Activated CD8-positive, alpha-beta T cell treated with anti-CD3 and anti-CD28 coated beads, Interleukin-2, amount 10 ng/mL, durations not matched to agents 7 days and 5 days (primary cell): ENCODE data around the gene MIPOL1. TPM values are rescaled to one million over a fixed set of nuclear protein-coding genes. Genes with fewer than 3 reads are reported as not detected.

Source experiments
- ATAC-seq: fragments of 150-1000 bp; cut with Tn5 transposase; one replicate; pipeline ENCODE4 v1.10.0; 2021; ENCODE audit warnings: moderate library complexity
- CTCF ChIA-PET: fragments of 350-600 bp; sonication (Branson Sonifier 250); formaldehyde crosslinking; loops from one replicate; lab custom pipeline; 2021; ENCODE audit warnings: antibody characterized with exemption; lab: Charles Lee
- POLR2A ChIA-PET: fragments of 350-600 bp; sonication (Branson Sonifier 250); formaldehyde crosslinking; loops from one replicate; lab custom pipeline; 2021; ENCODE audit warnings: antibody characterized with exemption; lab: Charles Lee
- DNase-seq: peaks from one replicate; pipeline ENCODE4 v3.0.0-alpha.2; 2020
- H3K27ac Mint-ChIP-seq: one replicate; pipeline ENCODE4 v1.8.0; 2021; ENCODE audit warnings: mild to moderate bottlenecking, mixed read lengths
- H3K27me3 Mint-ChIP-seq: one replicate; pipeline ENCODE4 v1.8.0; 2021; ENCODE audit warnings: low read depth, mixed read lengths
- H3K36me3 Mint-ChIP-seq: one replicate; pipeline ENCODE4 v1.8.0; 2021; ENCODE audit warnings: low read depth, mixed read lengths
- H3K4me1 Mint-ChIP-seq: one replicate; pipeline ENCODE4 v1.8.0; 2021; ENCODE audit warnings: low read depth, mixed read lengths
- H3K4me3 Mint-ChIP-seq: one replicate; pipeline ENCODE4 v1.8.0; 2021; ENCODE audit warnings: mild to moderate bottlenecking, mixed read lengths
- H3K9me3 Mint-ChIP-seq: one replicate; pipeline ENCODE4 v1.8.0; 2022; ENCODE audit warnings: mixed read lengths; ENCODE audit not compliant: insufficient read depth
- total RNA-seq, 2 experiments: library from RNA; stranded (reverse); gene quantifications; one replicate each; pipeline ENCODE4 v1.2.3, GENCODE V29; 2021

MIPOL1 gene
- total RNA-seq, 2 experiments from 2014 or later = not detected

DNA sequence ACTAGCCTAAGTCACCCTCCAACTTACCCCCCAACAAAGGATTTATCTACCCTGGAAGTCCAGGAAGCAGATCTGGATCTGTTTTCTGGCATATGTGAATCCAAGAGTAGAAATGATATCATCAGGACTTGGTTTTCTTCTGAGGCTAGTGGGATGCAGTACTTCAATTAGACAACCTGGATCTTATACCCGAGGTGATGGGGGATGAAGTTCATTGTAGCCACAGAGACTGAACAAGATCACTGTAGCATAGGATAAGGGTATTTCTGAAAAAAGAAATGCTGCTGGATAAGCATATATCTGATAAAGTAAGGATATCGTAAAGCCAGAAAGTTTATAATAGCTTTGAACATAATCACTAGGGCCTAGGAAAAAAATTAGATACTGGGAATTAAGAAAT lies 222.9 kb downstream of the MIPOL1 start:
- H3K36me3 Mint-ChIP-seq = no peaks in the 10 kb centered on the region
- CTCF ChIA-PET = no interaction called here
- H3K4me3 Mint-ChIP-seq = no peak overlapping the region
- POLR2A ChIA-PET = no interaction called here
- DNase-seq (no peak), ATAC-seq (no peak)
- H3K9me3 Mint-ChIP-seq = no peaks in the 10 kb centered on the region
- no peak overlapping the region for H3K27ac Mint-ChIP-seq
- no peaks in the 10 kb centered on the region for H3K27me3 Mint-ChIP-seq
- no peaks in the 10 kb centered on the region for H3K4me1 Mint-ChIP-seq

DNA sequence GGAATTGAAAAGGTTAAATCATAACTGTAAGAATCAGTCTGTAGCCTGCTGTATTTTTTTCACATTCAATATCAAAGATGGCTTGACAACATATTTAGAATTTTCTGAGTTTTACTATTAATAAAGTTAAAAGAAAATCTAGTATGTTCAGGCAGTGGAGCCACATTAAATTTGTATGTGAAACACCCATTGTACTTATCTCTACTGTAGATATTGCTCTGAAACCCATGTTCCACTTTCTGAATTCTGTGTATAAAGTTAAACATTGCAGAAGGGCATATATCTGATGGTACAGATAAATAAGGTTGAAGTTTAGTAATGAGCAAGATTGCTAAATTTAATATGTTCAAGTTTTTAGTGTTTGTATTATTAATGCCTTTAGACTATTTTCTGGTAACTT lies 224.6 kb downstream of the MIPOL1 start:
- ChIA-PET CTCF (no interaction called here), POLR2A (no interaction called here)
- H3K36me3 Mint-ChIP-seq = no peaks in the 10 kb centered on the region
- DNase-seq (no peak), ATAC-seq (no peak)
- no peaks in the 10 kb centered on the region for H3K27me3 Mint-ChIP-seq
- H3K27ac Mint-ChIP-seq = no peak overlapping the region
- no peak overlapping the region for H3K4me3 Mint-ChIP-seq
- H3K9me3 Mint-ChIP-seq = no peaks in the 10 kb centered on the region
- no peaks in the 10 kb centered on the region for H3K4me1 Mint-ChIP-seq

DNA sequence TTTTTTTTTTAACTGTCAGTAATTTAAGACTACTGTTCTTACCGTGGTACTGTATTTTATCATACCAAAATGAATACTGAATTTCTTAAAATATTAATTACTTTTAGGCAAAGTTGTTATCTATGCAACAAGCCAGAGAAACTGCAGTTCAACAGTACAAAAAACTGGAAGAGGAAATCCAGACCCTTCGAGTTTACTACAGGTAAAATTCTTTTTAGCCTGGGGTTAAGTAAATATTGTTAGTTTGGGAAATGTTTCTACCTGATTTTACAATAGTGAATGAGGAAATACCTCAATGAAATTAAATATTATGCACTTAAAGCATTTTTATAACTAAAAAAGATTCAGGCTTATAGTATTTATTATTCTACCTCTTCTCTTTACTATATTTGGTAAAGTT lies 225.0 kb downstream of the MIPOL1 start:
- ATAC-seq = no peak
- POLR2A ChIA-PET = no interaction called here
- no peaks in the 10 kb centered on the region for H3K4me1 Mint-ChIP-seq
- CTCF ChIA-PET = no interaction called here
- H3K27ac Mint-ChIP-seq = no peak overlapping the region
- H3K27me3 Mint-ChIP-seq = no peaks in the 10 kb centered on the region
- no peaks in the 10 kb centered on the region for H3K36me3 Mint-ChIP-seq
- H3K9me3 Mint-ChIP-seq = no peaks in the 10 kb centered on the region
- DNase-seq = no peak
- no peak overlapping the region for H3K4me3 Mint-ChIP-seq

DNA sequence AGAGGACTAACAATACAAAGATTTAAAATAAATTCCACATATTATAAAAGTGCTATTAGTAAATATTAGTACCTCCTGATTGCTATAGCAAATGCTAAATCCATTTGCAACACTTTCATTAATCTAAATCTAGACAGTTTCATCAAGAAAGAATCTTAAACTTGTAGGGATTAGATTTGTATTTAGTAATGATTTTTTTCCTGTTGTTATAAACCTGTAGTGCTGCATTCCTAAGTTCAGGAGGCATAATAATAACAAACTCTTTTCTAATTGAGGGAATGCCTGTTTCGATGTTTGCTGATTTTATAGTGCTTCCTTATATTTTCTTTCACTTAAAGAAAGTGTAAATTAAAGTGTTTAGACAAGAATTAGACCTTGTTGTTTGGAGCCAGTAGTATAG lies 231.2 kb downstream of the MIPOL1 start:
- H3K27ac Mint-ChIP-seq = no peak overlapping the region
- ATAC-seq = no peak
- no peak for DNase-seq
- POLR2A ChIA-PET = no interaction called here
- H3K36me3 Mint-ChIP-seq = no peaks in the 10 kb centered on the region
- CTCF ChIA-PET = no interaction called here
- H3K9me3 Mint-ChIP-seq = peaks cover 5% of the 10 kb centered on the region
- H3K27me3 Mint-ChIP-seq = no peaks in the 10 kb centered on the region
- H3K4me1 Mint-ChIP-seq = no peaks in the 10 kb centered on the region
- H3K4me3 Mint-ChIP-seq = no peak overlapping the region

DNA sequence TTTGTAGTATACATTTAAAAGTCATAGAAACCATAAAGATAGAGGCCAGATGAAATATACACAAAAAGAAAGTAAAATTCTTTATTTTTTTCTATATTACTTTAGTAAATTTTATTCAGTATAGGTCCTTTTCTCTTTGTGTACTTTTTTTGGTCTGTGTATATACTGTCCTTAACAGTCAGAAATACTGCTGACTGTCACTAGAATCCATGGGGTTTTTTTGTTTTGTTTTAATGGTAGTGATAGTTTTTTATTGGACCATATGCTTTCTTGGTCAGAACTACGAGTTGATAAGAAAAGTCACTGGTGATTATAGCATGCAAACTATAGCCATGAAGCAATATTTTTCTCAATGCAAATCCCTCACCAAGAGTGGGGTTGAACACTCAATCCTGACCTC lies 231.9 kb downstream of the MIPOL1 start:
- ATAC-seq (no peak), DNase-seq (no peak)
- Mint-ChIP-seq H3K4me1 (no peaks in the 10 kb centered on the region), H3K27me3 (no peaks in the 10 kb centered on the region), H3K9me3 (peaks cover 5% of the 10 kb centered on the region), H3K27ac (no peak overlapping the region), H3K36me3 (no peaks in the 10 kb centered on the region), H3K4me3 (no peak overlapping the region)
- CTCF ChIA-PET = no interaction called here
- POLR2A ChIA-PET = no interaction called here

DNA sequence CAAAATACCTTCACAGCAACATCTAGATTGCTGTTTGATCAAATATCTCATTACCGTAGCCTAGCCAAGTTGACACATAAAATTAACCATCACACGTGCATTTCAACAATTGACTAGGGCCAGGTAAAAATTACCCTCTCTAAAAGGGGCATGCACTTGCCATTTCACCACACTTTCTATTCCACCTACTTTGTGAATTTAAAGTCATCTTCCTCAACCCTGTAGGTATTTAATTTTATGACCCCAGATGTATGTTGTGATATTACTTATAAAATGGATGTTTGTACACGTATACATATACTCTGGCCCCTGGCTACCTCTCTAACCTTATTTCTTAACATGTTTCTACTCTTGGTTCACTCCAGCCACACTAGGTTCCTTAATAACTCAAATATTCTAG lies 237.1 kb downstream of the MIPOL1 start:
- Mint-ChIP-seq H3K27ac (no peak overlapping the region), H3K9me3 (peaks cover 5% of the 10 kb centered on the region), H3K27me3 (no peaks in the 10 kb centered on the region), H3K4me3 (no peak overlapping the region), H3K4me1 (no peaks in the 10 kb centered on the region), H3K36me3 (no peaks in the 10 kb centered on the region)
- POLR2A ChIA-PET = no interaction called here
- CTCF ChIA-PET = no interaction called here
- no peak for DNase-seq
- ATAC-seq = no peak

DNA sequence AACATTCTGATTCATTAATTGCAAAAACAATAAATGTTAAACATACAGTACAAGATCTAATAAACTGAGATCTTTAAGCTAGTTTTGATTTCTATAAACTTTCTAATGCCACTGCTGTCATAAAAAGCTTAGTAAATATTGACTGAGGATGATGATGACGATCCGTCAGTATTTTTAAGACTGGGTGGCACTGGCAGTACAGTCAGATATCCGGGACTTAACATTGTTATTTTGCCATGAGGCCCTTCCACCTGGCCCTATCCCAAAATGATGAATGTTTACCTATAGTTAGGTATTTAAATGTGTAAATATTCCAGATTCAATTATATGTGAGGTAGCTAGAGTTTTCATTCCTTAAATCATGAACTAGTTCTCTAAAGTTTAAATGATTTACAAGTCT lies 238.8 kb downstream of the MIPOL1 start:
- DNase-seq (no peak), ATAC-seq (no peak)
- ChIA-PET POLR2A (no interaction called here), CTCF (no interaction called here)
- H3K4me3 Mint-ChIP-seq = no peak overlapping the region
- peaks cover 5% of the 10 kb centered on the region for H3K9me3 Mint-ChIP-seq
- no peak overlapping the region for H3K27ac Mint-ChIP-seq
- H3K27me3 Mint-ChIP-seq = no peaks in the 10 kb centered on the region
- H3K36me3 Mint-ChIP-seq = no peaks in the 10 kb centered on the region
- H3K4me1 Mint-ChIP-seq = no peaks in the 10 kb centered on the region

DNA sequence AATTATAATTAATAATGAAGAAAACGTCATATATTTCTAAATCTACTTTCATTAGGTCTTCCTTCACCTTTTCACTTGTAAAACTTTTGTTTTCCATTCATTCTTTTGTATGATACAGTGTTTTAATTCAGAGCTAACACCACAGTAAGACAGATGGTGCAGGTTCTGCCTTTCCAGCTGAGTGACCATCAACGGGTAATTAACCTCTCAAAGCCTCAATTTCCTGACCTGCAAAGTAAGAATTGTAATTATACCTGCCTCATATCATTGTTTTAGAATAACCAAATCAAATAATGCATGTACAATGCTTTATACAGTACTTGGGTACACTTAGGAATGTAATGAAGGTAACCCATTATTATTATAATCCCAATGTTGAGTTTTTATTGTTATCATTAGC lies 239.8 kb downstream of the MIPOL1 start:
- Mint-ChIP-seq H3K27ac (no peak overlapping the region), H3K36me3 (no peaks in the 10 kb centered on the region), H3K27me3 (no peaks in the 10 kb centered on the region), H3K4me1 (no peaks in the 10 kb centered on the region), H3K9me3 (no peaks in the 10 kb centered on the region), H3K4me3 (no peak overlapping the region)
- DNase-seq = no peak
- POLR2A ChIA-PET = no interaction called here
- ATAC-seq = no peak
- CTCF ChIA-PET = no interaction called here

DNA sequence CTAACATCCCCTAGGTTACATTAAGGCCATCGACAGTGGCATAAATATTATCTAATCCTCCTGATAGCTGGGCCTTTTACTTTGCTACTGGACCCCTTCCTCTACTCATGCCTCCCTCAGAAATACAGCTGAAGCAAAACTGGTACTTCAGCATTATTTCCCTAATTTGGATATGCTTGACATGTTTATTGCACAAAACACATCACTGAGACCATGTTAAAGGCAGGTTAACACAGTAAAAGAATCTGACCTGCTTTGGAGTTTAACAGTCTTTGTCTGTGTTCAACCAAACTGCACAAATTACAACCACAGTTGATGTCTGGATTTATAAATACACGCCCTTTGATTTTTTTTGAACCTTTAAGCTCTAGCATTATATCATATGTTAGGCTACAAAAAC lies 240.7 kb downstream of the MIPOL1 start:
- CTCF ChIA-PET = no interaction called here
- no peaks in the 10 kb centered on the region for H3K4me1 Mint-ChIP-seq
- POLR2A ChIA-PET = no interaction called here
- H3K36me3 Mint-ChIP-seq = no peaks in the 10 kb centered on the region
- H3K4me3 Mint-ChIP-seq = no peak overlapping the region
- H3K27me3 Mint-ChIP-seq = no peaks in the 10 kb centered on the region
- no peaks in the 10 kb centered on the region for H3K9me3 Mint-ChIP-seq
- no peak for DNase-seq
- no peak for ATAC-seq
- no peak overlapping the region for H3K27ac Mint-ChIP-seq

DNA sequence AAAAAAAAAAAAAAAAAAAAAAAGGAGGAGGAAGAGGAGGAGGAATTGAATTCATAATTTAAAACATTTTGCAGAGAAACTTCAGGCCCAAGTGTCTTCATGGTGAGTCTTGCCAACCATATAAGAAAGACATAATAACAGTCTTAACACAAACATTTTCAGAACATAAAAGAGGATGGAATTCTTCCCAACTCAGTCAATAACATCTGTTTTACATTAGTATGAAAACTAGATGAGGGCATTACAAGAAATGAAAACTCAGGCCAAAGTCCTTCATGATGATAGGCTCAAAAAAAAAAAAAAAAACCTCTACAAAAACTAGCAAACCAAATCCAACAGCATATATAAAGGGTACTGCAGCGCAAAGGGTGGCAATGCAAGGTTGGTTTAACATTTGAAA lies 245.7 kb downstream of the MIPOL1 start:
- CTCF ChIA-PET = no interaction called here

DNA sequence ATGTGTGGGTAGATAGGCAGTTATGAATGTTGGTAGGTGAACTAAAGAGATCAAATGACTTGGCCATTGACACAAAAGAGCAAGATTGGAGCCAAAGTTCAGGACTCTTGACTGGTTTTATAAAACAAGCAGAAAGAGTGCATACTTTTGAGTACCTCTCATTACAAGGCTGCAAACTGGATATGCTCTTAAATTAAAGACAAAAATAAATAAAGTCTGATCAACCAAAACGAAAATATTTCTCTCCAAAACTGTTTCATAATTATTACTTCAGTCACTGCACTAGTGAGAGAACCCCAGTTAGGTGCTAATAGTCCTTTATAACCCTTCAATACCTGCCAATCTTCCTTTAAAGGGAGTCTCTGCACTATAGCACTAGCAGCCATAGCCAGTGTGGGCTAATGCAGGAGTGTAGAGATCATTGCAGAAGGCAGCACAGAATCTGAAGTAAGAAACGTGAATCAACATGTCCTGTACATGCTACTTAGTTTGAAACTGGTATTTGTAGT lies 250.2 kb downstream of the MIPOL1 start:
- H3K27me3 Mint-ChIP-seq = no peaks in the 10 kb centered on the region
- ATAC-seq (no peak), DNase-seq (no peak)
- peaks cover 10% of the 10 kb centered on the region for H3K9me3 Mint-ChIP-seq
- no peak overlapping the region for H3K4me3 Mint-ChIP-seq
- H3K4me1 Mint-ChIP-seq = no peaks in the 10 kb centered on the region
- H3K27ac Mint-ChIP-seq = no peak overlapping the region
- no peaks in the 10 kb centered on the region for H3K36me3 Mint-ChIP-seq
- CTCF ChIA-PET = no interaction called here
- POLR2A ChIA-PET = no interaction called here

More for the DNA sequence above, 245.7 kb downstream of the MIPOL1 start:
- DNase-seq = no peak
- Mint-ChIP-seq H3K27me3 (no peaks in the 10 kb centered on the region), H3K4me3 (no peak overlapping the region), H3K4me1 (no peaks in the 10 kb centered on the region), H3K9me3 (no peaks in the 10 kb centered on the region), H3K27ac (no peak overlapping the region), H3K36me3 (no peaks in the 10 kb centered on the region)
- POLR2A ChIA-PET = no interaction called here
- no peak for ATAC-seq

DNA sequence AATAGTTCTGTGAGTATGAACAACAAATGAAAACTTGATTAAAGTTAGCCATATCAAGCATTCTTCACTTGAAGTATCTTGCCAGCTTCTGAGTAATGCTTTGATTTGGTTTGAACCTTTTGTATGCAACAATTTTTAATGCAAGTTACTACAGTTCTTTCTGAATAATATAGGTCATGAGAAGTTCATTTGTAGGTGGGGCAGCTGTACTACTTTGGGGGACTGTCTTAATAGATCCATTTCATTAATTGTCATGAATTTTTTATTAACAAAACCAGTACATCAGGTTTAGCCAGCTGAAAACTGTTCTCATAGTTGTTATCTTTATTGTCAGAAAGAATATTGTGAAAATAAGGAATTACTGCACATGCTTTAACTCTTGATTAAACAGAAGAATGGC lies 254.6 kb downstream of the MIPOL1 start:
- Mint-ChIP-seq H3K36me3 (no peaks in the 10 kb centered on the region), H3K4me1 (no peaks in the 10 kb centered on the region), H3K27me3 (no peaks in the 10 kb centered on the region), H3K4me3 (no peak overlapping the region), H3K27ac (no peak overlapping the region), H3K9me3 (peaks cover 10% of the 10 kb centered on the region)
- no peak for DNase-seq
- ChIA-PET POLR2A (no interaction called here), CTCF (interaction anchor here (0.6 kb wide), 1 partner anchor 59 kb away, joined by 3 read pairs; no protein-coding TSS in a partner anchor)
- no peak for ATAC-seq

DNA sequence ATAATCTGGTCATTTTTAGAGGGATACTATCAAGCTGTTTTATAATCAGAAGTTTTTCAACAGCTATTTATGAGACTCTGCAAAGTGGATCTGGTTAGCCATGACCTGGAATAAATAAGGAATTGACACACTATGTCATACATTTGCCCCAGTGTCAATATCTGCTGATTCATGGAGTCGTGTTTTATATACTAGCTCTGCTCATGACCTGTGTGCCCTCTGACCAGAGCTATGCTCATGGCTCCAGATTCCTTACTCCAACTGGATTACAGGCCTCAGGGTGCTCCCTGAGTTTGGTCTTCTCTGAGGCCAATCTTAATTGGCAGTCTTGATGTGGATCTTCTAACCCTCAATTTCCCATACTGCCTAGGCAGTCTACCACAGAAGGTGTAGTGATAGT lies 256.2 kb downstream of the MIPOL1 start:
- Mint-ChIP-seq H3K9me3 (peaks cover 6% of the 10 kb centered on the region), H3K27ac (no peak overlapping the region), H3K36me3 (no peaks in the 10 kb centered on the region), H3K4me1 (no peaks in the 10 kb centered on the region), H3K27me3 (no peaks in the 10 kb centered on the region), H3K4me3 (no peak overlapping the region)
- ATAC-seq = no peak
- ChIA-PET POLR2A (no interaction called here), CTCF (no interaction called here)
- no peak for DNase-seq
